ENCODE measurements around the gene FBRS. TPM values are rescaled to one million over a fixed set of nuclear protein-coding genes. Genes with fewer than 3 reads are reported as not detected.

Gene FBRS
- total and polyA plus RNA-seq, 2 of the 13 experiments (the other 11 are each of a cell fraction or from before 2014, with no cell fraction given), result 13.7 to 16.2 TPM

DNA sequence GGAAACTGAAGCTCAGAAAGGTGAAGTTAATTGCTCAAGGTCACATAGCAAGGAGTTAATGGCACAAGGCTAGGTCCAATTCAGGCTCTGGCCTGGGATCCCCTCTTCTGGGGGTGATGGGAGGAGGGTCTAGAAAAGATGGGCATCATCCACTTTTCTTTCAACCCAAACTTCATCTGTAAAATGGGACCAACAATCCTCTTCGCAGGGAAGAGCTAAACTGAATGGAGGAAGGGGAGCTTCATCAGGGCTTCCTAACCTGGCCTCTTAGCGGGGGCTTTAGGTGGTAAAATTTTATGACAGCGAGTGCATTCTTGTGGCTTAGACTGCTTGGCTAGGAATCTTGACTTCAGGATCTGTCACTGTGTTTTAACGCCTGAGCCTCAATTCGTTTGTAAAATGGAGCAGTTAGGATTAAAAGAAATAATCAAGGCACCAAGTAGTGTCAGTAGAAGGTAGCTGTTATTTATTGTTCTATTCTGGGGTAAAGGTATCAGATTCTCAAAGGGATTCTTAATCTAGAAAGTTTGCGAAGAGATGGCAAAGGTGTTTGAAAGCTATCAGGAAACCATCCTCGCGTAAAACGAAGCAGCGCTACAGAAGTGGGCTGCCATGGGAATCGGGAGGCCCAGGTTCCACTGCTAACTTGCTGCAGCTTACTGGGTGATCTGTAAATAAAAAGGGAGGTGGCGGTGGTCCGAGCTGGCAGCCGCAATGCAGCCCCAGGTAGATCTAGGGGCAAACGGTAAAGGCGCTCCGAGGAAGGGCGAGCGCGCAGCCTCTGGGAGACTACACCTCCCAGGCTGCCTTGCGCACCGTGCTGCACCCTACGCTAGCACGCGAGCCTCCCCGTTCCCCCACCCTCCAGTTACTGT lies 39.3 kb downstream of the FBRS start (continued):
- TF ChIP-seq SNAPC4 (CRISPR knock-in tag; IDR thresholded peaks at IDR 0.05) (peak; percentile 44; the same call in 1 of the 2 replicates), PHF21A (CRISPR knock-in tag; IDR thresholded peaks at IDR 0.05) (no peak), MXI1 (IDR thresholded peaks at IDR 0.05; ENCODE audit: borderline replicate concordance, low read depth, low read length) (peak; percentile 97; the same call in 1 of the 3 replicates), ZNF75D (CRISPR knock-in tag; IDR thresholded peaks at IDR 0.05; ENCODE audit: borderline replicate concordance) (no peak), CAMTA2 (CRISPR knock-in tag; IDR thresholded peaks at IDR 0.05; ENCODE audit: borderline replicate concordance) (0 out of 2 replicates have a peak, but pooled peaks have one; percentile 53), REPIN1 (CRISPR knock-in tag; IDR thresholded peaks at IDR 0.05; ENCODE audit: borderline replicate concordance, low read depth) (no peak; the same call in 1 of the 2 replicates), ZNF569 (CRISPR knock-in tag; IDR thresholded peaks at IDR 0.05; ENCODE audit: borderline replicate concordance) (no peak), ZNF251 (CRISPR knock-in tag; IDR thresholded peaks at IDR 0.05) (peak; percentile 85; the same call in 1 of the 2 replicates), PBX2 (CRISPR knock-in tag; IDR thresholded peaks at IDR 0.05) (no peak; the same call in 1 of the 2 replicates), CENPT (CRISPR knock-in tag; IDR thresholded peaks at IDR 0.05; ENCODE audit: low read depth) (no peak), ELF4 (CRISPR knock-in tag; IDR thresholded peaks at IDR 0.05; ENCODE audit: borderline replicate concordance) (no peak), ZZZ3 (CRISPR knock-in tag; IDR thresholded peaks at IDR 0.05; ENCODE audit: borderline replicate concordance) (0 out of 2 replicates have a peak, but pooled peaks have one; percentile 92), ZNF781 (CRISPR knock-in tag; IDR thresholded peaks at IDR 0.05; ENCODE audit: borderline replicate concordance, not compliant biosample characterization) (peak; percentile 22), ZNF782 (CRISPR knock-in tag; IDR thresholded peaks at IDR 0.05; ENCODE audit: borderline replicate concordance) (no peak), DPF2 (CRISPR knock-in tag; IDR thresholded peaks at IDR 0.05; ENCODE audit: borderline replicate concordance, low read depth) (no peak), EEA1 (CRISPR knock-in tag; IDR thresholded peaks at IDR 0.05; ENCODE audit: borderline replicate concordance) (no peak), ZUFSP (CRISPR knock-in tag; IDR thresholded peaks at IDR 0.05; ENCODE audit: borderline replicate concordance) (no peak)
- TF ChIP-seq, protein P1, sequence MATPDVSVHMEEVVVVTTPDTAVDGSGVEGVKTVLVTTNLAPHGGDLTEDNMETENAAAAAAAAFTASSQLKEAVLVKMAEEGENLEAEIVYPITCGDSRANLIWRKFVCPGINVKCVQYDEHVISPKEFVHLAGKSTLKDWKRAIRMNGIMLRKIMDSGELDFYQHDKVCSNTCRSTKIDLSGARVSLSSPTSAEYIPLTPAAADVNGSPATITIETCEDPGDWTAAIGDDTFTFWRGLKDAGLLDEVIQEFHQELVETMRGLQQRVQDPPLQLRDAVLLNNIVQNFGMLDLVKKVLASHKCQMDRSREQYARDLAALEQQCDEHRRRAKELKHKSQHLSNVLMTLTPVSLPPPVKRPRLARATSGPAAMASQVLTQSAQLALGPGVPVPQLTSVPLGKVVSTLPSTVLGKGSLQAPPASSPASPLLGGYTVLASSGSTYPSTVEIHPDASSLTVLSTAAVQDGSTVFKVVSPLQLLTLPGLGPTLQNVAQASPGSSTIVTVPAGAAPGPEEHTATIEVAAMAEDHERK (CRISPR knock-in tag; IDR thresholded peaks at IDR 0.05; ENCODE audit: low read depth), result peak; percentile 97
